Measurements from ENCODE around the gene DTL. TPM values are rescaled to one million over a fixed set of nuclear protein-coding genes. Genes with fewer than 3 reads are reported as not detected.

DTL gene
- total and polyA plus RNA-seq, 2 of the 13 experiments (the other 11 are each of a cell fraction or from before 2014, with no cell fraction given), result 10.4 to 32.8 TPM

- no TSS peak for BruUV-seq (replicated peaks)
- Histone ChIP-seq H2AFZ (ENCODE audit: low read length) (no peak overlapping the region), H4K20me1 (ENCODE audit: insufficient read depth, low read length) (no peaks in the 10 kb centered on the region), H3K4me1 (ENCODE audit: insufficient read depth, low read length) (no peaks in the 10 kb centered on the region), H3K36me3 (replicated peaks in 1 of 2; ENCODE audit: control insufficient read depth in 1 of 2, insufficient read depth in 2 of 2, low read length in 2 of 2) (no peaks in the 10 kb centered on the region), H3K9ac (ENCODE audit: insufficient read depth, low read depth, low read length) (no peak overlapping the region), H3K27me3 (ENCODE audit: control insufficient read depth in 1 of 2, insufficient read depth in 2 of 2, low read length in 2 of 2) (no peaks in the 10 kb centered on the region), H3K79me2 (ENCODE audit: insufficient read depth, low read length) (no peaks in the 10 kb centered on the region), H3K9me3 (ENCODE audit: low read length) (no peaks in the 10 kb centered on the region), H3K4me3 (replicated peaks in 1 of 3; ENCODE audit: insufficient read depth in 1 of 3, low read depth in 2 of 3, low read length in 3 of 3) (no peak overlapping the region), H3K4me2 (ENCODE audit: low read depth, low read length) (no peak overlapping the region), H3K27ac (ENCODE audit: extremely low read length, insufficient read depth, low read length) (no peak overlapping the region)
- POLR2A ChIA-PET, result no interaction called here
- ATAC-seq (no peak), DNase-seq (ENCODE audit: low spot score) (no peak), FAIRE-seq (no peak)
- intact Hi-C loops (cut with micrococcal nuclease; ENCODE audit: unreplicated experiment), result no loop called here
- in situ Hi-C loops (cut with HindIII; ENCODE audit: extremely low pct_ligation_motif_present, low pct_unique_long_range_greater_than_20kb), result no loop called here
- CTCF ChIA-PET (ENCODE audit: low intra/inter-chr PET ratio, low total read pairs), result no interaction called here
- 60% methylated on average over 2 of the region's 2 CpGs for WGBS (ENCODE audit: low lambda C conversion rate)
- TF ChIP-seq, protein P1, sequence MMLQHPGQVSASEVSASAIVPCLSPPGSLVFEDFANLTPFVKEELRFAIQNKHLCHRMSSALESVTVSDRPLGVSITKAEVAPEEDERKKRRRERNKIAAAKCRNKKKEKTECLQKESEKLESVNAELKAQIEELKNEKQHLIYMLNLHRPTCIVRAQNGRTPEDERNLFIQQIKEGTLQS (CRISPR knock-in tag; IDR thresholded peaks at IDR 0.05), result no peak
- no peak for TF ChIP-seq NBN (conservative IDR thresholded peaks at IDR 0.05)
- TF ChIP-seq PBX2 (CRISPR knock-in tag; IDR thresholded peaks at IDR 0.05), result no peak
- TF ChIP-seq FOXK1 (CRISPR knock-in tag; IDR thresholded peaks at IDR 0.05; ENCODE audit: borderline replicate concordance, low read depth), result no peak
- TF ChIP-seq, protein P2, sequence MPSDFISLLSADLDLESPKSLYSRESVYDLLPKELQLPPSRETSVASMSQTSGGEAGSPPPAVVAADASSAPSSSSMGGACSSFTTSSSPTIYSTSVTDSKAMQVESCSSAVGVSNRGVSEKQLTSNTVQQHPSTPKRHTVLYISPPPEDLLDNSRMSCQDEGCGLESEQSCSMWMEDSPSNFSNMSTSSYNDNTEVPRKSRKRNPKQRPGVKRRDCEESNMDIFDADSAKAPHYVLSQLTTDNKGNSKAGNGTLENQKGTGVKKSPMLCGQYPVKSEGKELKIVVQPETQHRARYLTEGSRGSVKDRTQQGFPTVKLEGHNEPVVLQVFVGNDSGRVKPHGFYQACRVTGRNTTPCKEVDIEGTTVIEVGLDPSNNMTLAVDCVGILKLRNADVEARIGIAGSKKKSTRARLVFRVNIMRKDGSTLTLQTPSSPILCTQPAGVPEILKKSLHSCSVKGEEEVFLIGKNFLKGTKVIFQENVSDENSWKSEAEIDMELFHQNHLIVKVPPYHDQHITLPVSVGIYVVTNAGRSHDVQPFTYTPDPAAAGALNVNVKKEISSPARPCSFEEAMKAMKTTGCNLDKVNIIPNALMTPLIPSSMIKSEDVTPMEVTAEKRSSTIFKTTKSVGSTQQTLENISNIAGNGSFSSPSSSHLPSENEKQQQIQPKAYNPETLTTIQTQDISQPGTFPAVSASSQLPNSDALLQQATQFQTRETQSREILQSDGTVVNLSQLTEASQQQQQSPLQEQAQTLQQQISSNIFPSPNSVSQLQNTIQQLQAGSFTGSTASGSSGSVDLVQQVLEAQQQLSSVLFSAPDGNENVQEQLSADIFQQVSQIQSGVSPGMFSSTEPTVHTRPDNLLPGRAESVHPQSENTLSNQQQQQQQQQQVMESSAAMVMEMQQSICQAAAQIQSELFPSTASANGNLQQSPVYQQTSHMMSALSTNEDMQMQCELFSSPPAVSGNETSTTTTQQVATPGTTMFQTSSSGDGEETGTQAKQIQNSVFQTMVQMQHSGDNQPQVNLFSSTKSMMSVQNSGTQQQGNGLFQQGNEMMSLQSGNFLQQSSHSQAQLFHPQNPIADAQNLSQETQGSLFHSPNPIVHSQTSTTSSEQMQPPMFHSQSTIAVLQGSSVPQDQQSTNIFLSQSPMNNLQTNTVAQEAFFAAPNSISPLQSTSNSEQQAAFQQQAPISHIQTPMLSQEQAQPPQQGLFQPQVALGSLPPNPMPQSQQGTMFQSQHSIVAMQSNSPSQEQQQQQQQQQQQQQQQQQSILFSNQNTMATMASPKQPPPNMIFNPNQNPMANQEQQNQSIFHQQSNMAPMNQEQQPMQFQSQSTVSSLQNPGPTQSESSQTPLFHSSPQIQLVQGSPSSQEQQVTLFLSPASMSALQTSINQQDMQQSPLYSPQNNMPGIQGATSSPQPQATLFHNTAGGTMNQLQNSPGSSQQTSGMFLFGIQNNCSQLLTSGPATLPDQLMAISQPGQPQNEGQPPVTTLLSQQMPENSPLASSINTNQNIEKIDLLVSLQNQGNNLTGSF (CRISPR knock-in tag; IDR thresholded peaks at IDR 0.05), result no peak
- no peak for TF ChIP-seq HNF4G (IDR thresholded peaks at IDR 0.05; ENCODE audit: borderline replicate concordance, low read depth, low read length)
- TF ChIP-seq HNF4G (CRISPR knock-in tag; IDR thresholded peaks at IDR 0.05; ENCODE audit: borderline replicate concordance, low read depth), result no peak
- TF ChIP-seq CEBPG (CRISPR knock-in tag; IDR thresholded peaks at IDR 0.05), result no peak
- TF ChIP-seq SNRNP70 (IDR thresholded peaks at IDR 0.05; ENCODE audit: low read depth, low read length), result no peak
- TF ChIP-seq GTF3A (CRISPR knock-in tag; conservative IDR thresholded peaks at IDR 0.05), result no peak
- TF ChIP-seq ZNF546 (CRISPR knock-in tag; conservative IDR thresholded peaks at IDR 0.05), result no peak
- TF ChIP-seq ZNF230 (CRISPR knock-in tag; IDR thresholded peaks at IDR 0.05), result no peak
- TF ChIP-seq, protein P3, sequence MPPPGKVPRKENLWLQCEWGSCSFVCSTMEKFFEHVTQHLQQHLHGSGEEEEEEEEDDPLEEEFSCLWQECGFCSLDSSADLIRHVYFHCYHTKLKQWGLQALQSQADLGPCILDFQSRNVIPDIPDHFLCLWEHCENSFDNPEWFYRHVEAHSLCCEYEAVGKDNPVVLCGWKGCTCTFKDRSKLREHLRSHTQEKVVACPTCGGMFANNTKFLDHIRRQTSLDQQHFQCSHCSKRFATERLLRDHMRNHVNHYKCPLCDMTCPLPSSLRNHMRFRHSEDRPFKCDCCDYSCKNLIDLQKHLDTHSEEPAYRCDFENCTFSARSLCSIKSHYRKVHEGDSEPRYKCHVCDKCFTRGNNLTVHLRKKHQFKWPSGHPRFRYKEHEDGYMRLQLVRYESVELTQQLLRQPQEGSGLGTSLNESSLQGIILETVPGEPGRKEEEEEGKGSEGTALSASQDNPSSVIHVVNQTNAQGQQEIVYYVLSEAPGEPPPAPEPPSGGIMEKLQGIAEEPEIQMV (CRISPR knock-in tag; IDR thresholded peaks at IDR 0.05; ENCODE audit: low read depth), result no peak
- TF ChIP-seq, protein P4, sequence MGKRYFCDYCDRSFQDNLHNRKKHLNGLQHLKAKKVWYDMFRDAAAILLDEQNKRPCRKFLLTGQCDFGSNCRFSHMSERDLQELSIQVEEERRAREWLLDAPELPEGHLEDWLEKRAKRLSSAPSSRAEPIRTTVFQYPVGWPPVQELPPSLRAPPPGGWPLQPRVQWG (CRISPR knock-in tag; IDR thresholded peaks at IDR 0.05; ENCODE audit: borderline replicate concordance, low read depth), result no peak
- TF ChIP-seq SUZ12 (IDR thresholded peaks at IDR 0.05; ENCODE audit: low read depth, low read length), result no peak
- TF ChIP-seq, protein P5, sequence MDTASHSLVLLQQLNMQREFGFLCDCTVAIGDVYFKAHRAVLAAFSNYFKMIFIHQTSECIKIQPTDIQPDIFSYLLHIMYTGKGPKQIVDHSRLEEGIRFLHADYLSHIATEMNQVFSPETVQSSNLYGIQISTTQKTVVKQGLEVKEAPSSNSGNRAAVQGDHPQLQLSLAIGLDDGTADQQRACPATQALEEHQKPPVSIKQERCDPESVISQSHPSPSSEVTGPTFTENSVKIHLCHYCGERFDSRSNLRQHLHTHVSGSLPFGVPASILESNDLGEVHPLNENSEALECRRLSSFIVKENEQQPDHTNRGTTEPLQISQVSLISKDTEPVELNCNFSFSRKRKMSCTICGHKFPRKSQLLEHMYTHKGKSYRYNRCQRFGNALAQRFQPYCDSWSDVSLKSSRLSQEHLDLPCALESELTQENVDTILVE (CRISPR knock-in tag; IDR thresholded peaks at IDR 0.05), result no peak
- no peak for TF ChIP-seq NFYB (CRISPR knock-in tag; IDR thresholded peaks at IDR 0.05)
Observed at GRCh38 chr1:212152308-212152693, 116.8 kb downstream of the DTL start.

All from HepG2 (cell line).